AG04449 (cell line): Measurements from ENCODE around the gene NPAS2.

Source experiments
- CTCF ChIA-PET: fragments of 350-600 bp; formaldehyde crosslinking; extraction: SDS; loops from one replicate; lab custom pipeline; 2021; ENCODE audit warnings: antibody characterized with exemption; lab: Yijun Ruan, JAX
- POLR2A ChIA-PET: fragments of 400-600, 350-600 bp; formaldehyde crosslinking; extraction: SDS; loops from one replicate; lab custom pipeline; 2020; ENCODE audit warnings: antibody characterized with exemption, inconsistent platforms; lab: Yijun Ruan, JAX
- DNase-seq: peaks from one replicate; pipeline ENCODE4 v3.0.0-alpha.2; 2010; ENCODE audit warnings: low read depth, low spot score
- H3K4me3 ChIP-seq: 2 replicates; pipeline ENCODE4 v1.5.1; 2011; ENCODE audit warnings: low read depth, mild to moderate bottlenecking, control low read depth, low read length
- TF ChIP-seq, protein P1 (sequence below): IDR thresholded peaks from one replicate; pipeline ENCODE4 v1.5.1; 2011; ENCODE audit warnings: mild to moderate bottlenecking, moderate library complexity, low read length, control low read depth, inconsistent platforms; ENCODE audit not compliant: insufficient read depth; ENCODE audit errors: missing control alignments

The NPAS2 gene

GRCh38 chr2:100810603-100811145, 9.3 kb upstream of the NPAS2 start:
- H3K4me3 ChIP-seq, result no peak overlapping the region
- ChIA-PET CTCF (no interaction called here), POLR2A (no interaction called here)
- no peak for DNase-seq
- TF ChIP-seq, protein P1, sequence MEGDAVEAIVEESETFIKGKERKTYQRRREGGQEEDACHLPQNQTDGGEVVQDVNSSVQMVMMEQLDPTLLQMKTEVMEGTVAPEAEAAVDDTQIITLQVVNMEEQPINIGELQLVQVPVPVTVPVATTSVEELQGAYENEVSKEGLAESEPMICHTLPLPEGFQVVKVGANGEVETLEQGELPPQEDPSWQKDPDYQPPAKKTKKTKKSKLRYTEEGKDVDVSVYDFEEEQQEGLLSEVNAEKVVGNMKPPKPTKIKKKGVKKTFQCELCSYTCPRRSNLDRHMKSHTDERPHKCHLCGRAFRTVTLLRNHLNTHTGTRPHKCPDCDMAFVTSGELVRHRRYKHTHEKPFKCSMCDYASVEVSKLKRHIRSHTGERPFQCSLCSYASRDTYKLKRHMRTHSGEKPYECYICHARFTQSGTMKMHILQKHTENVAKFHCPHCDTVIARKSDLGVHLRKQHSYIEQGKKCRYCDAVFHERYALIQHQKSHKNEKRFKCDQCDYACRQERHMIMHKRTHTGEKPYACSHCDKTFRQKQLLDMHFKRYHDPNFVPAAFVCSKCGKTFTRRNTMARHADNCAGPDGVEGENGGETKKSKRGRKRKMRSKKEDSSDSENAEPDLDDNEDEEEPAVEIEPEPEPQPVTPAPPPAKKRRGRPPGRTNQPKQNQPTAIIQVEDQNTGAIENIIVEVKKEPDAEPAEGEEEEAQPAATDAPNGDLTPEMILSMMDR, result no peak

DNA sequence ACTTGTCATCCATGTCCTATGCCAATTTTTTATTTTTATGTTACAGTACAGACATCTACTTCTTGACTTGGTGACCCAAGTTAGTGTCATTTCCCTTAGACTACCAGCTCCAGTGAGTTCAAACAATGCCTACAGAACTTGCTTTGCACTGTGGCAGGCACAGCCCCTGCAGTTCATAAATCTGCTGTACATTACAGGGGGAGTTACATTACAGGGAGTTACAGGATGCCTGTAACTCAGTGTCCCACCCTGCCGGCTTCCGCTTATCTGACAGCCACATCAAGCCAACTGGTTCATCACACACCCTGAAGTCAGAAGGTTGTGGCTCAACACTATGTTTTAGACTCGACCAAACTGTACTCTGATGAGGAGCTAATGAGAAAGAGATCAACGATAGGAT, 7.8 kb upstream of the NPAS2 start:
- TF ChIP-seq, protein P1, result no peak
- no peak for DNase-seq
- POLR2A ChIA-PET, result no interaction called here
- CTCF ChIA-PET, result interaction anchor here (0.6 kb wide), 1 partner anchor 11 kb away, joined by 3 read pairs; no protein-coding TSS in a partner anchor
- no peak overlapping the region for H3K4me3 ChIP-seq

DNA sequence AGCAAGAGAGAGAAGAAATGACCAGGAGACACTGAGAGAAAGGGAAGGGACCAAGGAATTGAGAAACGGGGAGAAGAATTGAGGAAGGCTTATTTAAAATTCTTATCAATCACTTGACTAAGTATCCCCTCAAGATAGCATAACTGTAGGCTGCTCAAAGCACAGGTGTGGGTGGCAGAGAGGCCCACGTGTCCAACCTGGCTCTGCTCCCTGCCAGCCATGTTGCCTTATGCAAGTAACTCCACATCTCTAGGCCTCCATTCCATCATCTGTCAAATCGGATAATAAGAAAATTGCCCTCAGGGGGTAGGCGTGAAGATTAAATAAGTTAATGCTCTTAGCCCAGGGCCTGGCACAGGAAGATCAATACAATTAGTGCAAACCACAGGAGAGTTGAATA, 7.4 kb upstream of the NPAS2 start:
- no peak overlapping the region for H3K4me3 ChIP-seq
- TF ChIP-seq, protein P1, result no peak
- CTCF ChIA-PET, result interaction anchor here (0.6 kb wide), 1 partner anchor 11 kb away, joined by 3 read pairs; no protein-coding TSS in a partner anchor
- no peak for DNase-seq
- POLR2A ChIA-PET, result no interaction called here

- no peak overlapping the region for H3K4me3 ChIP-seq
- POLR2A ChIA-PET, result no interaction called here
- CTCF ChIA-PET, result no interaction called here
- TF ChIP-seq, protein P1, result no peak
- no peak for DNase-seq
These were observed 6.4 kb upstream of the NPAS2 start for GRCh38 chr2:100813527-100813926.

DNA sequence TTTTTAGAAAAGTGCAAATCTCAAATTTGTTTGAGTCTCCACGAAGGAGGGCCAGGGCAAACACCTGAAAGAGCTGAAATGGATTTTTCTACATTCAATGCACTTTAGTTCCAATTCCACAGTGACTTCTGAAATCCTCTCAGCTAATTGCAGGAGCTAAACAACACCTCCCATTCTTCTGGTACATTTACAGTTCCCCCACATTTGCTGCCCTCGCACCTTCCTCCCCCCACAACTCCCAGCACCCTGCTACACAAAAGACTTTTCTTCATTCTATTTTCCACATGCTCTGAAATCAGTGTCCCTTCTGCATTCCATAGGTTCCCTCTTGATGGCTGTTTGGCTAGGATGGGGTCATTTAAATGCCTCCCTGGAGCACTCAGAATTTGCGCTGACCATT, 5.9 kb upstream of the NPAS2 start:
- TF ChIP-seq, protein P1, result no peak
- H3K4me3 ChIP-seq, result no peak overlapping the region
- DNase-seq, result no peak
- POLR2A ChIA-PET, result no interaction called here
- CTCF ChIA-PET, result no interaction called here

GRCh38 chr2:100814453-100814852, 5.5 kb upstream of the NPAS2 start:
- POLR2A ChIA-PET, result no interaction called here
- DNase-seq, result no peak
- CTCF ChIA-PET, result no interaction called here
- H3K4me3 ChIP-seq, result no peak overlapping the region
- TF ChIP-seq, protein P1, result no peak
